Body of pancreas (tissue), 4 donors: ENCODE results near the gene NELFA. TPM values are rescaled to one million over a fixed set of nuclear protein-coding genes. Genes with fewer than 3 reads are reported as not detected.

ENCODE experiments used
- ATAC-seq: fragments of 150-250 bp; one replicate; pipeline ENCODE4 v1.9.1; 2016
- DNase-seq, 4 donors: peaks; one replicate each; pipeline ENCODE4 v3.0.0-alpha.2; 2019
- H3K27ac ChIP-seq, 4 donors: fragments of 200-600 bp; sonication (generic); 1 replicate in 3 of 4; 2 replicates in 1 of 4; pipeline versions ENCODE4 v1.5.1 to v1.6.1; 2016 to 2019; ENCODE audit warnings: mild to moderate bottlenecking in 1 of 4, mixed read lengths in 1 of 4, moderate library complexity in 1 of 4
- H3K27me3 ChIP-seq, 2 donors: fragments of 200-600 bp; sonication (generic); one replicate each; pipeline ENCODE4 v1.6.0; 2016; ENCODE audit warnings: mild to moderate bottlenecking in 1 of 2
- H3K36me3 ChIP-seq, 2 donors: fragments of 200-600 bp; sonication (generic); replicated peaks in 1 of 2; 2 replicates each; pipeline ENCODE4 v1.5.1; 2016; ENCODE audit warnings: low read depth in 2 of 2; ENCODE audit not compliant: insufficient read depth in 1 of 2
- H3K4me1 ChIP-seq: fragments of 200-600 bp; sonication (generic); one replicate; pipeline ENCODE4 v1.6.0; 2016
- H3K4me3 ChIP-seq, 2 donors: fragments of 200-600 bp; sonication (generic); 1 replicate in 1 of 2; 2 replicates in 1 of 2; pipeline ENCODE4 v1.5.1; 2016 to 2019
- H3K9me3 ChIP-seq, 3 donors: fragments of 200-600 bp; sonication (generic); 1 replicate in 2 of 3; 2 replicates in 1 of 3; pipeline ENCODE4 v1.5.1; 2016
- CTCF ChIP-seq, 7 experiments: fragments of 450-650 bp in 4 of 7; fragments of 200-600 bp in 3 of 7; sonication (generic) in 3 of 7; IDR thresholded peaks; one replicate each; pipeline ENCODE4 v1.5.1; 2016 to 2019; ENCODE audit warnings: antibody characterized with exemption in 7 of 7
- POLR2A ChIP-seq, 3 donors: fragments of 450-650 bp; IDR thresholded peaks; one replicate each; pipeline ENCODE4 v1.6.1; 2016; ENCODE audit warnings: antibody characterized with exemption in 3 of 3, mild to moderate bottlenecking in 2 of 3
- WGBS, 2 donors: methylation state at CpG; one replicate each; pipeline ENCODE4 v1.1.5; 2017; 5-methylcytosine and 5-hydroxymethylcytosine counted together
- intact Hi-C: fragments of 100-400 bp; cut with DNase I; formaldehyde crosslinking; loops from one replicate; pipeline ENCODE4 v1.15.1; 2023
- total RNA-seq, 2 donors: library from RNA; depleted of rRNA; stranded (reverse); fragments of >200 nt; gene quantifications; one replicate each; pipeline ENCODE4 v1.1.0, GENCODE V29; 2016

The NELFA gene
- total RNA-seq, 2 donors from 2014 or later, result 19.7 to 74.5 TPM

GRCh38 chr4:2049811-2050210 lies 41.0 kb upstream of the NELFA start:
- Histone ChIP-seq H3K4me3 (no peak overlapping the region), H3K27me3 (no peaks in the 10 kb centered on the region), H3K27ac (no peak overlapping the region), H3K36me3 (no peaks in the 10 kb centered on the region), H3K4me1 (no peaks in the 10 kb centered on the region), H3K9me3 (no peaks in the 10 kb centered on the region)
- intact Hi-C loops, result no loop called here
- 86 to 94% methylated on average over 7 of the region's 7 CpGs for WGBS, 2 donors
- TF ChIP-seq CTCF (IDR thresholded peaks at IDR 0.05) (no peak), POLR2A (IDR thresholded peaks at IDR 0.05) (no peak)
- DNase-seq, result no peak
- ATAC-seq, result no peak

GRCh38 chr4:2049381-2049780 lies 40.6 kb upstream of the NELFA start:
- DNase-seq, result no peak
- intact Hi-C loops, result no loop called here

GRCh38 chr4:2048831-2049230 lies 40.1 kb upstream of the NELFA start:
- 85 to 91% methylated on average over 8 of the region's 8 CpGs for WGBS, 2 donors
- no peak overlapping the region for H3K27ac ChIP-seq
- no peak for ATAC-seq
- H3K9me3 ChIP-seq, result no peaks in the 10 kb centered on the region
- peaks cover 7% of the 10 kb centered on the region for H3K4me1 ChIP-seq
- no peak for DNase-seq
- no peak overlapping the region for H3K4me3 ChIP-seq
- H3K27me3 ChIP-seq, result no peaks in the 10 kb centered on the region
- intact Hi-C loops, result no loop called here
- TF ChIP-seq POLR2A (IDR thresholded peaks at IDR 0.05), result no peak
- no peaks in the 10 kb centered on the region for H3K36me3 ChIP-seq

More at GRCh38 chr4:2049381-2049780, 40.6 kb upstream of the NELFA start:
- Histone ChIP-seq H3K36me3 (no peaks in the 10 kb centered on the region), H3K9me3 (no peaks in the 10 kb centered on the region), H3K4me1 (peaks cover 2% of the 10 kb centered on the region), H3K27ac (no peak overlapping the region), H3K27me3 (no peaks in the 10 kb centered on the region), H3K4me3 (no peak overlapping the region)
- 89 to 90% methylated on average over 7 of the region's 7 CpGs for whole genome bisulfite sequencing, 2 donors
- ATAC-seq, result no peak
- TF ChIP-seq POLR2A (IDR thresholded peaks at IDR 0.05) (no peak), CTCF (IDR thresholded peaks at IDR 0.05) (no peak)

- TF ChIP-seq POLR2A (IDR thresholded peaks at IDR 0.05) (no peak), CTCF (IDR thresholded peaks at IDR 0.05) (no peak)
- no peaks in the 10 kb centered on the region for H3K27me3 ChIP-seq
- peaks cover 14% of the 10 kb centered on the region for H3K4me1 ChIP-seq
- H3K27ac ChIP-seq, result no peak overlapping the region
- no peak for ATAC-seq
- DNase-seq, result no peak
- no peaks in the 10 kb centered on the region for H3K9me3 ChIP-seq
- no peak overlapping the region for H3K4me3 ChIP-seq
- H3K36me3 ChIP-seq, result no peaks in the 10 kb centered on the region
- intact Hi-C loops, result no loop called here
- 85 to 94% methylated on average over 20 to 25 of the region's 25 CpGs for WGBS, 2 donors
Measured at GRCh38 chr4:2047781-2048581, 39.2 kb upstream of the NELFA start.

GRCh38 chr4:2047031-2047660 lies 38.4 kb upstream of the NELFA start:
- WGBS, 2 donors, result 45 to 68% methylated on average over 5 to 52 of the region's 57 CpGs
- DNase-seq (no peak), ATAC-seq (no peak)
- TF ChIP-seq CTCF (IDR thresholded peaks at IDR 0.05) (no peak), POLR2A (IDR thresholded peaks at IDR 0.05) (no peak)
- Histone ChIP-seq H3K4me1 (peaks cover 23% of the 10 kb centered on the region), H3K9me3 (no peaks in the 10 kb centered on the region), H3K27me3 (no peaks in the 10 kb centered on the region), H3K27ac (no peak overlapping the region), H3K36me3 (no peaks in the 10 kb centered on the region), H3K4me3 (no peak overlapping the region)
- intact Hi-C loops, result no loop called here
